NCI-H1694 treated with DMSO at 0.1 percent for 48 hours (cell line): Measurements from ENCODE around the gene RSRC1.
"Not testable (repeated sequence)": the region's sequence is repeated elsewhere in the genome, so short reads cannot be mapped to it uniquely, and the experiment has no call there.

Experiments
- DNase-seq: peaks from one replicate; lab custom pipeline; 2025; lab: John Stamatoyannopoulos, UW

RSRC1 gene

GRCh38 chr3:158101335-158102241, 8.3 kb upstream of the RSRC1 start:
- DNase-seq, result no peak

GRCh38 chr3:158102242-158103080, 7.4 kb upstream of the RSRC1 start:
- DNase-seq, result no peak

- DNase-seq, result no peak
Observed at GRCh38 chr3:158103081-158103886, 6.6 kb upstream of the RSRC1 start.

GRCh38 chr3:158103887-158104327, 6.0 kb upstream of the RSRC1 start:
- no peak for DNase-seq

DNA sequence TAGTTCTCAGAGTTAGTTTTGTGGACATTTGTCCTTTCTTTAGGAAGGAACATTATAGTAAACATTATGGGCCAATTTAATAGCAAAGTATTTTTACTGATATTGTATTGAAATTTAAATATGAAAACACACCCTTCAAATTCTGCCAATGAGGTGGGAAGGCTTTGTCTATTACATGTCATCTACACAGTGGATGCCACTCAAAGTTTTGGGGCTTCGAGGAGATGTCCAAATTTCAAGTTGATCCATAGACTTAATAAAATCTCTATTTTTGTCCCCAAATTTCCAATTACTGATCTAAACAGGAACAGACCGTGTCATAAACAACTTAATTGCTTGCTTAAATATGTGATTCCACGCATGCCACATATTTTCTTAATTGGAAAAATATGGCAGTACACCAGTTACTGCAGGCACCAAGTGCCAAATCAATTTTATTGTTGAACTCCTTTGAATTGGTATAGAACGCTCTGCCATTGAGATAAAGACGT, 5.4 kb upstream of the RSRC1 start:
- no peak for DNase-seq

- no peak for DNase-seq
Observed at GRCh38 chr3:158105119-158105709, 4.7 kb upstream of the RSRC1 start.

DNA sequence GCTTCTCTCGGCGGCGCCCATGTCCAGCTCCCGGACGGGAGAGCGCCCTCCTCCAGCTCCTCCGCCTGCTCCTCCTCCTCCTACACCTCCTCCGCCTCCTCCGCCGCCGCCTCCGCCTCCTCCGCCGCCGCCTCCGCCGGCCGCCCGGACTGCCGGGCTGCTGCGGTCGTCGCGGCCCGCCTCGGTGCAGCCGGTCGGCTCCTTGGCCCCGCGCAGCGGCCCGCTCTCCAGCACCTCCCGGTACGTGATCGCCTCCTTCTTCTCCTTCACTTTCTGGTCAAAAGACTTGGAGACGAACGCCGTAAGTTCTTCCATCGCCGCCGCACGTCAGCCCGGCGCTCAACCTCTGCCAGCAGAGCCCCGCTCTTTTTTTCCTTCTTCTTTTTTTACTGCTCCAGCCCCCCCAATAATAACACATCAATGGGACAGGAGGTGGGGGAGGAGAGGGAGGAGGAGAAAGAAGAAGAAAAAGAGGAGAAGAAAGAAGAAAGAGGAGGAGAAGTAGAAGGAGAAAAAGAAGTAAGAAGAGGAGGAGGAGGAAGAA, 4.1 kb upstream of the RSRC1 start:
- DNase-seq, result no peak

GRCh38 chr3:158106766-158107471, 3.0 kb upstream of the RSRC1 start:
- DNase-seq, result peak; percentile 22

DNA sequence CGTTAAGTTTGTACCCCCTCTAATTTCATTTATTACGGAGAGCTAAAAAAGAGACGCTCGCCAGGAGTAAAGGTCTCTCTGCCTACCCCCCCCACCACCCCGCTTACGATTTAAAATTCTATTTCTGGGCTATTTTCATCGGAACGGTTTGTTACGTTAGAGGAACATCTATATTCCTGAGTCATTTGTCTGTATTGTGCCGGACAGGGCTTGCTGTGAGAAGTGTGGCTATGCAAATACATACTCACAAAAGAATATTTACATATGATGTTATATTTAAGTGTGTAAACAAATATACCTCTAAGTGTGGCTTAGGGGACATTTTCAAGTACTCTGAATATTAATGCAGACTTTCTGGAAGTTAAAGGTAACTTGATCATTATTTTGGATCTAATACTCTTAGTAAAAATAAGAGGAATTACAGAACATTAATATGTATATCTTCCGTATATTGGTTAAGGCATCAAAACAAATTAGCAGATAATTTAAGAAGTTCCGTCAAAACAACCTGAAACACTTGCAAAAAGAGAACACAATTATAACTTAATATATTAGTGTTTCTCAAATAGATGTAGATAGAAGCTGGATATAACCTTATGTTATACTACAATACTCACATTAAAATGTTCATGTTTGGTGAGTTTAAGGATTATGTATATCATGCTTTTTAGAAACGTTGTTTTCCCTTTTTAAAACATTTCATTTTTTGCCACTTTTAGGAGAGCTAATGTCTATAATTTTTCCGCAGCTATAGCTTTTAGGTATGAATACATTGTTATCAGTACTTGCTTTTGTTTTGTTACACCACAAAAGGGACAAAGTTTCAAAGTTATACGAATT, 2.1 kb upstream of the RSRC1 start:
- DNase-seq, result no peak

- DNase-seq, result peak; percentile 34
Observed at GRCh38 chr3:158108445-158108985, 1.4 kb upstream of the RSRC1 start.

- peak; percentile 91 for DNase-seq
Observed at GRCh38 chr3:158109295-158109803, 540 bp upstream of the RSRC1 start.

- DNase-seq, result peak; percentile 94
Observed at GRCh38 chr3:158110658-158111018, 749 bp downstream of the RSRC1 start.

DNA sequence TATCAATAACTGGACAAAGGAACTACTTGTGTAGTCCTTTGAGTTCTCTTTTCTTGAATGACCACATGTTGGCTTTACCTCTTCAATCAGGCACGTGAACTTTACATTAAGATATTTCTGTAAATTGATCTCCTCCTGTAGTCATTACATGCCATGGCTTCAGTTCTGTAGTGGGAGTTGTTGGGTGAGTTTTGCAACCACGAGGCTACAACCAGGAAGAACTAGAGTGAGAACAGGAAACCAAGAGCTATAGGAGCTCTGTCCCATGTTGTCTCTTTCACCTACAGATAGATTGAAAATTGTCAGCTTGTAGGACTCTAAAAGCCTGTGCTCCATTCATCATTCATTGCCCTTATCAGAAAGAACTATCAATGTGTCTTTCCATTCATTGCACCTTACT, 2.0 kb downstream of the RSRC1 start:
- no peak for DNase-seq

- not testable (repeated sequence) for DNase-seq
Observed at GRCh38 chr3:158113595-158113994, 3.7 kb downstream of the RSRC1 start.

DNA sequence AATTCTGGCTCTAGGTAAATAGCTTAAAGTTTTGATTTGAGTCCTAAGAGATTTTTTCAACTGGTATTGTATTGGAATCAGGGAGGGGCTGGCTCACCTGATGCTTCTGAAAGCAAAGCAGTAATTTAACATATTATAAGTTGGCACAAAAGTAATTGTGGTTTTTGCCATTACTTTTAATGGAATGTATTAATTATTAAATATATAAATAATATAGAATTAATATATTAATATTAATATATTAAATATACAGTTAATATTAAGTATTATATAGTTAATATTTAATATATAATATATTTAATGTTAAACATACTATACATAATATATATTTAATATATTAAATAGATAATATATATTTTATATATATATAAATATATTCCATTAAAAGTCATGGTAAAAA, 10.4 kb downstream of the RSRC1 start:
- DNase-seq, result no peak

GRCh38 chr3:158121295-158121694, 11.4 kb downstream of the RSRC1 start:
- no peak for DNase-seq

DNA sequence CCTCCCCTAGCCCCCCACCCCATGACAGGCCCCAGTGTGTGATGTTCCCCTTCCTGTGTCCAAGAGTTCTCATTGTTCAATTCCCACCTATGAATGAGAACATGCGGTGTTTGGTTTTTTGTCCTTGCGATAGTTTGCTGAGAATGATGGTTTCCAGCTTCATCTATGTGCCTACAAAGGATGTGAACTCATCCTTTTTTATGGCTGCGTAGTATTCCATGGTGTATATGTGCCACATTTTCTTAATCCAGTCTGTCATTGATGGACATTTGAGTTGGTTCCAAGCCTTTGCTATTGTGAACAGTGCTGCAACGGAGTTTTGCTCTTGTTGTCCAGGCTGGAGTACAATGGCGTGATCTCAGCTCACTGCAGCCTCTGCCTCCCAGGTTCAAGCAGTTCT, 12.8 kb downstream of the RSRC1 start:
- DNase-seq, result not testable (repeated sequence)

DNA sequence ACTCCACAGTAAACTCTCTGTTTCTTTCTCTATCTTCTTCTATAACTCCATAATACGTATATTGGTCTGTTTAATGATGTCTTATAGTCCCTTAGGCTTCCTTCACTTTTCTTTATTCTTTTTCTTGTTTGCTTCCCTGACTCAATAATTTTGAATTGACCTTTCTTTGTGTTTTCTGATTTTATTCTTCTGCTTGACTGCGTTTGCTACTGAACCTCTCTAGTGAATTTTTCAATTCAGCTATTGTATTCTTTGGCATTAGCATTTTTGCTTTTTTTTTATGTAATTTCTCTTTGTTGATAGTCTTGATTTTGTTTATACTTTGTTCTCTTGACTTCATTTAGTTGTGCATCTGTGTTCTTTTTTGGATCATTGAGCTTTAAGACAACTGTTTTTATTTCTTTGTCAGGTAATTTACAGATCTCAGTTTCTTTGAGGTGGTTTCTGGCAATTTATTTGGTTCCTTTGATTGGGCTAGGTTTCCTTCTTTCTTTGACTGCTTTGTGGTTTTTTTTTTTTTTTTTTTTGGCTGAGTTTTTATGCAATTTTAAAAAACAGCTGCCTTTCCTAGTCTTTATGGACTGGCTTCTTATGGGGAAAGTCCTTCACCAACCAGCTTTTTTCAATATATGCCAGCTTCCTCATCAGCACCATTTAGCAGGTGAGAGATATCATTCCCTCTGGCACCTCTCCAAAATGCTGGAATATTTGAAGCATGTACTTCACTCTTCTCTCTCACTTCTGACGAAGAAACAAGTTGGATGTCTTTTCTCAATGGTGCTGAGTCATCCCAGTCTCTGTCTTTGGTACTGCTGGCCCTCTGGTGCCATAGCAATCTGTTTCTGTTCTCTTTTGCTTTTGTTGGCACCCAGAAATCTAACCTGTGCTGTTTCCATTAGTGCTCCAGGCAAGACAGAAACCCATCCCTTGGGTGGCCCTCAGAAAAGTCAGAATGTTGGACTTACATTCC, 17.6 kb downstream of the RSRC1 start:
- no peak for DNase-seq
